Right hindlimb (tissue), 1 donor: Measurements from ENCODE around the gene C1orf122.

Source experiments
- DNase-seq: peaks from one replicate; pipeline ENCODE4 v3.0.0-alpha.2; 2018

C1orf122 gene

DNA sequence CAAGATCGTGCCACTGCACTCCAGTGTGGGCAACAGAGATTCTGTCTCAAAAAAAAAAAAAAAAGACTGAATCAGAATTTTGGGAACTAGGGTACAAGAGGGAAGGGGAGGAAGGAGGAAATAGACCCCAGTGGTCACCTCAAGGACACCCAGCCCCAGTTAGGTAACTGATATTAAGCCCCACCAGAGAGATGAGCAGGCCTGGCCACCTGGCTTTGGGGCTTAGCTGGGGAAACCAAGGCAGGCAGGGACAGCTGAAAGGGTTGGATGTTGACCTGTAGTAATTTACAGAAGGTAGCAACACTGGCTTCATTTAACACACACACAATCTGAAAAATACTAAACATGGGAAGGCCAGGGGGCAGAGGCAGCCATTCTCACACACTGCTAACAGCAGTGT lies 5.2 kb upstream of the C1orf122 start:
- DNase-seq, result no peak

- DNase-seq, result no peak
Observed at GRCh38 chr1:37807220-37807554, 403 bp upstream of the C1orf122 start.

GRCh38 chr1:37808369-37809319 lies 1.1 kb downstream of the C1orf122 start:
- peak; percentile 83 for DNase-seq

DNA sequence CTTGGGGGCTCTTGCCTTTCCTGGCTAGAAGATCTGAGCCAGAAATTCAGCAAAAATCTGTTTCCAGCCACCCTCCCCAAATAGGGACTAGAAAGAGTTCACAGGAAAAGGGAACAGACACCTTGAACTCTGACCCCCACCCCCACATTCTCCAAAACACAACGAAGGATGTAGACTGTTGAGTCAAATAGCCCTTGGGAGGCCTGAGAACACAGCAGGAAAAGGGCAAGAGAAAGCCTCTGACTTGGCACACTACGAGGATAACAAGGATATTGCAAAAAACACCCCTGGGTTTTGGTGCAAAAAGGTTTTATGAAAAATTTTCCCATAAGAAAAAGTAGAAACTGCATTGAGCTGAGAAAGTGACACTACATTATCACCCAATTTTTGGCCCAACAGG lies 2.4 kb downstream of the C1orf122 start:
- DNase-seq, result no peak

- peak; percentile 67 for DNase-seq
Observed at GRCh38 chr1:37811027-37811655, 3.6 kb downstream of the C1orf122 start.

- DNase-seq, result peak; percentile 26
Observed at GRCh38 chr1:37813529-37814145, 6.0 kb downstream of the C1orf122 start.

GRCh38 chr1:37814252-37814651 lies 6.7 kb downstream of the C1orf122 start:
- DNase-seq, result no peak

- no peak for DNase-seq
Observed at GRCh38 chr1:37817481-37817880, 9.9 kb downstream of the C1orf122 start.

- no peak for DNase-seq
Observed at GRCh38 chr1:37821481-37821880, 13.9 kb downstream of the C1orf122 start.

DNA sequence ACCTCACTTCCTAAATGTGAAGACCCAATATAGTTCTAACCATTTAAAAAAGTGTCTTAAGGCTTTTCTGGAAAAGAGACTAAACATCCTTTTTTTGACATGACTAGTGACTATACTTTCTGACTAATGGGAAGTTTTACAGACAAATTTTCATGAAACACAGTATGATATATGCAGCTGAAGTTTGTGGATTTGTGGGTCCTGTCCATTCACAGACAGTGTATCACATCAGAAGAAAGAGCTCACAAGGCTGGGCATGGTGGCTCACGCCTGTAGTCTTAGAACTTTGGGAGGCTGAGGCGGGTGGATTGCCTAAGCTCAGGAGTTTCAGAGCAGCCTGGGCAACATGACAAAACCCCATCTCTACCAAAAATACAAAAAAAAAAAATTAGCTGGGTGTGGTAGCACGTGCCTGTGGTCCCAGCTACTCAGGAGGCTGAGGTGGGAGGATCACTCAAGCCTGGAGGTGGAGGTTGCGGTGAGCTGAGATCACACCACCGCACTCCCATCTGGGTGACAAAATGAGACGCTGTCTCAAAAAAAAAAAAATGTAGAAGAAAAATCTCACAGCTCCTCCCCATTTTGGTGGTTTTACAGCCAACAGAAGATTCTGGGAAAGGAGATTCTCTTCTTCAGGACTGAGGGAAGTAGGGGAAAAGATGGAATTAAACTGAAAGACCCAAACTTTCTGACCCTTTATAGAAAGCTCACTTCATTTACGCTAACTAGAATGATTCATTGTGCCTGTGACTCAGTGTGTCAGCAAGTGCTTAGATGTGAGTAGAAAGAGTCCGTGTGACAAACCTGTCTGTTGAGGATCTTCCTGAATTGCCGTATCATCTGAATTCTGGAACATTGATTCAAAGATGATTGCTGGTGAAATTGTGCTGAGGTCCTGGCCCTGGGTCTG lies 15.6 kb downstream of the C1orf122 start:
- DNase-seq, result no peak

DNA sequence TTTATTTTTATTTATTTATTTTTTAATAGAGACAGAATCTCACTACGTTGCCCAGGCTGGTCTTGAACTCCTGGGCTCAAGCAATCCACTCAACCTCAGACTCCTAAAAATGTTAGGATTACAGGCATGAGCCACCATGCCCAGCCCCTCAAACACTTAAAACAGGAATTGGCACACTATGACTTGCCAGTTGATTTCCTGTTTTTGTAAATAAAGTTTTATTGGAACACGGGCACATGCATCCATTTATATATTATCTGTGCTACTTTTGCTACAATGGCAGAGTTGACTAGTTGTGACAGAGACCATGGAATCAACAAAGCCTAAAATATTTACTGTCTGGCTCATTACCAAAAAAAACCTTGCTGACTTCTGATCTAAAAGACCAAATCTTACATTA lies 16.4 kb downstream of the C1orf122 start:
- DNase-seq, result no peak

GRCh38 chr1:37825506-37825905 lies 17.9 kb downstream of the C1orf122 start:
- no peak for DNase-seq

DNA sequence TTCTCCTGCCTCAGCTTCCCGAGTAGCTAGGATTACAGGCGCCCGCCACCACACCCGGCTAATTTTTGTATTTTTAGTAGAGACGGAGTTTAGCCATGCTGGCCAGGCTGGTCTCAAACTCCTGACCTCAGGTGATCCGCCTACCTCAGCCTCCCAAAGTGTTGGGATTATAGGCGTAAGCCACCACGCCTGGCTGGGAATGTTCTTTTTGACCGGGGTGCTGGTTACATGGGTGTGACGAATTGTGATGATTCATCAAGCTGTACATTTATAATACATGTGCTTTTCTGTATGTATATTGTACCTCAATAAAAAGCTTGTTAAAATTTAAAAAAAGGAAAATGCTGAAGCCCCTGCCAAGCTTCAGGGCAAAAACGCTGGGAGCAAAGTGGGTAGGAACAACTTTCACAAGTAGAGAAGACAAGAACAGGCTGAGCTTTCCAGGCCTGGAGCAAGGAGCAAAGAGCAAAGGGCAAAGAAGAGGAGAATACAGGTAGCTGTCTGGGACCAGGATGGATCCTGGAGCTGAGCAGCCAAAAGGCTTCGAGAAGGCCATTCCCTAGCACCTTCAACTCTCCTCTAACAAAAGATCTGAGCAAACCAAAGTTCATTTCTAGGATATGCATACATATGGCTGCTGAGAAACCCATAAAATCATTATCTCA lies 21.0 kb downstream of the C1orf122 start:
- DNase-seq, result no peak

DNA sequence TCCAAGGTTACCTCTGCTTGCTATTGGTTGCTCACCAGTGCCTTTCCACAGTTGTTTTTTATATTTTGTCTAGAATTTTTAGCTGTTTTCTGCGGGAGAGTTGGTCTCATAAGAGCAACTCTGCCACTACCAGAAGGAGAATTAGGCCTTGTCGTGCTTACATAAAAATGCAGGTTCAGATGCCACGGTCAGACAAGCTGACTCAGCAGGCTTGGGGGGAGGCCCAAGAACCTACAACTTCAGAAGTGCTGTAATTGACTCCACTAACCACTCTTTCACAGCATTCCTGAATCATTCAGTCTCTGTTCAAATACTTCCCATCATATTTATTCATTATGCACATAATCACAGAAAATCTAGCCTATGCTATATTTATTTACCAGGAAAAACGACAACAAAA lies 23.5 kb downstream of the C1orf122 start:
- DNase-seq, result no peak

DNA sequence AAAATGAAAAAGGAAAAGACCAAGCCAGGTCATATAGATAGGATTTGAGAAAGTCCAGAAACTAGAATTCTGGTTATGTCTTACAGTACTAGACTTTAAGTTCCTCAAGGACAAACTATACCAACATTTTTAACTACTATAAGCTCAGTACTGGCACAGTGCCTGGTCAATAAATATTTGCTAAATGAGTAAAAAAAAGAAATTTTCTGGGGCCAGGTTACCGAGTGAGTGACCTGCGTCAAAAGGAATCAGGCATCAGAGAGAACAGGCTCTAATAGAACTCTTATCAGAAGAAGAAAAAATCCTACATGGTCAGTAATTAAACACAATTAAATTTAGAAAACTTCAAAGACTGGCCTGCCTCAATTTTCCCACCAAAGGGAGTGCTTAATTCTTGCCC lies 24.2 kb downstream of the C1orf122 start:
- no peak for DNase-seq

DNA sequence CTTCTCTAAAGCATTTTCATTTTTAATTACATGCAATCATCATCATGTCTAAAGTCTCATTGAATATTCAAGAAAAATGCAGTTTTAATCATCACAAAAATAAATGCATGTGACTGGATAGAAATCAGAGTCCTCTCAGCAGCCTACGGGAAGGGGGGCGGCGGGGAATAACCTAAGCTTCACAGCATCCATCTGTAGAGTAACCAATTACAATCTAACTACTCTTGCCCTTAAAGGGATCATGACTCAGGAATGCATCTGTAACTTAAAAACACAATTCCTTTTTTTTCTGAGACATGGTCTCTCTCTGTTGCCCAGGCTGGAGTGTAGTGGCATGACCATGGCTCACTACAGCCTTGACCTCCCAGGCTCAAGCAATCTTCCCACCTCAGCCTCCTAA lies 29.2 kb downstream of the C1orf122 start:
- no peak for DNase-seq

DNA sequence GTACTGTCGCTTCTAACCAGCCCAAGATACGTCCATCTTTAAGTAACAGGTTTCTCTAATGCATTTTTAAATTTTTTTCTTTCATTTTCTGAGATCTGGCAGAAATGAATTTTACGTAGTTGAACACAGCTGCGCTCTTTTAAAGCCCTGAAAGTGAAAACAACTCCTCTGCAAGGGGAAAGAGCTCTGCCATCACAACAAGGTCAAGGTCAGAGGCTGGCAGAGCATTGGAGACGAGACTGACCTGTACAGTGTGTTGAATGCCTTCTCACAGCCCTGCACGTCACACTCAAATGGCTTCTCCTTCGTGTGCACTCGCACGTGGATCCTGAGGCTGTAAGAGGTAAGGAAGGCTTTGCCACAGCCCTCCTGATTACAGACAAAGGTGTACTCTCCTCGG lies 32.1 kb downstream of the C1orf122 start:
- DNase-seq, result no peak

- DNase-seq, result no peak
Observed at GRCh38 chr1:37840711-37841110, 33.1 kb downstream of the C1orf122 start.

DNA sequence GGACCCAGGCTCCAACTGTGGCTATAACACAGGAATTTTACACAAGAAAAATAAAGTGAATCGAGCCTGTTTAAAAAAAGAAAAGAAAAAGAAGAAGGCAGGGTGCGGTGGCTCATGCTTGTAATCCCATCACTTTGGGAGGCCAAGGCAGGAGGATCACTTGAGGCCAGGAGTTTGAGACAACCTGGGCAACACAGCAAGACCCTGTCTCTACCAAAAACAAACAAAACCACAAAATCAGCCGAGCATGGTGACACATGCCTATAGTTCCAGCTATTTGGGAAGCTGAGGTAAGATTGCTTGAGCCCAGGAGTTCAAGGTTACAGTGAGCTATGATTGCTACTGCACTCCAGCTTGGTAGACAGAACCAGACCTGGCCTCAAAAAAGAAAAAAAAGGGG lies 34.1 kb downstream of the C1orf122 start:
- DNase-seq, result no peak

GRCh38 chr1:37844536-37844935 lies 36.9 kb downstream of the C1orf122 start:
- no peak for DNase-seq

- DNase-seq, result no peak
Observed at GRCh38 chr1:37845049-37845646, 37.6 kb downstream of the C1orf122 start.

DNA sequence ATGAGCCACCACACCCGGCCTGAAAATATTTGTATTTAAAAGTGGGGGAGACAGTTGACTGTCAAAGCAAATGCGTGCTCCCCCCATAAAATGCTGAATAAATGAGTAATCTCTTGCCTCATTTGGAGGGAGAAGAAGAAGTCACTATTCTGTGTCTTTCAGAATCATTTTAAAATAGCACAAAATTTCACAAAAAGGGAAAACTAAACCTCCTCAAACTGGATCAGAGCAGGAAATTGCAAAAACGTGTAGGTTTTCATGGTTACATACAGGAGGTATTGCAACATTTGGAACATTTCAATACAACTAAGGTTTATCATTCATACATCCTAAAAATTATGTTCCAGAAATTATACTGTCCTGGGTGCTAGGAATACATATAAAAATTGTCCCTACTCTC lies 38.2 kb downstream of the C1orf122 start:
- DNase-seq, result no peak
